SK-N-SH treated with all-trans-retinoic acid at 6 μM for 48 hours (cell line): Measurements from ENCODE around the gene PTH1R.

ENCODE experiments used
- ATAC-seq: fragments of 200-7000 bp; cut with Tn5 transposase; 3 replicates; pipeline ENCODE4 v1.9.1; 2020; ENCODE audit warnings: mild to moderate bottlenecking, moderate library complexity
- ARNTL ChIP-seq: fragments of 450-650 bp; formaldehyde crosslinking; IDR thresholded peaks from 2 replicates; pipeline ENCODE4 v1.5.0; 2020; ENCODE audit warnings: low read depth, mild to moderate bottlenecking, moderate library complexity, borderline replicate concordance
- BACH2 ChIP-seq: fragments of 250-450 bp; sonication (Bioruptor Pico); IDR thresholded peaks from 2 replicates; pipeline ENCODE4 v1.9.0; 2021; ENCODE audit warnings: mild to moderate bottlenecking, borderline replicate concordance
- CSDC2 ChIP-seq: fragments of 250-450 bp; sonication (Bioruptor Pico); IDR thresholded peaks from 2 replicates; pipeline ENCODE4 v1.5.0; 2020; ENCODE audit warnings: mild to moderate bottlenecking, moderate library complexity
- CSRNP3 ChIP-seq: fragments of 250-450 bp; sonication (Bioruptor Pico); IDR thresholded peaks from 2 replicates; pipeline ENCODE4 v1.5.1; 2021; ENCODE audit warnings: mild to moderate bottlenecking, moderate library complexity
- ESRRG ChIP-seq: fragments of 250-450 bp; sonication (Bioruptor Pico); IDR thresholded peaks from 2 replicates; pipeline ENCODE4 v1.6.1; 2021; ENCODE audit warnings: mild to moderate bottlenecking
- GLIS3 ChIP-seq: fragments of 250-450 bp; sonication (Bioruptor Pico); IDR thresholded peaks from 2 replicates; pipeline ENCODE4 v1.5.0; 2020; ENCODE audit warnings: mild to moderate bottlenecking, moderate library complexity
- OSR1 ChIP-seq: fragments of 250-450 bp; sonication (Bioruptor Pico); IDR thresholded peaks from 2 replicates; pipeline ENCODE4 v1.8.0; 2022; ENCODE audit warnings: moderate library complexity, mild to moderate bottlenecking, inconsistent platforms
- PATZ1 ChIP-seq: fragments of 250-450 bp; sonication (Bioruptor Pico); IDR thresholded peaks from 2 replicates; pipeline ENCODE4 v1.8.0; 2020; ENCODE audit warnings: mild to moderate bottlenecking, moderate library complexity, borderline replicate concordance
- POU6F1 ChIP-seq: fragments of 250-450 bp; sonication (Bioruptor Pico); IDR thresholded peaks from 2 replicates; pipeline ENCODE4 v1.8.0; 2021; ENCODE audit warnings: low read depth, mild to moderate bottlenecking, moderate library complexity, borderline replicate concordance
- PPARA ChIP-seq: fragments of 250-450 bp; sonication (Bioruptor Pico); IDR thresholded peaks from 2 replicates; pipeline ENCODE4 v1.5.0; 2020; ENCODE audit warnings: mild to moderate bottlenecking, borderline replicate concordance
- RARB ChIP-seq: fragments of 250-450 bp; sonication (Bioruptor Pico); IDR thresholded peaks from 2 replicates; pipeline ENCODE4 v1.8.0; 2021; ENCODE audit warnings: mild to moderate bottlenecking, moderate library complexity
- TCF4 ChIP-seq: fragments of 250-450 bp; sonication (Bioruptor Pico); IDR thresholded peaks from 2 replicates; pipeline ENCODE4 v1.8.0; 2021; ENCODE audit warnings: mild to moderate bottlenecking, moderate library complexity, borderline replicate concordance
- TOX ChIP-seq: fragments of 250-450 bp; sonication (Bioruptor Pico); IDR thresholded peaks from 2 replicates; pipeline ENCODE4 v1.8.0; 2021; ENCODE audit warnings: mild to moderate bottlenecking, moderate library complexity, borderline replicate concordance
- TSHZ2 ChIP-seq: fragments of 250-450 bp; sonication (Bioruptor Pico); IDR thresholded peaks from 2 replicates; pipeline ENCODE4 v1.5.0; 2020; ENCODE audit warnings: mild to moderate bottlenecking, moderate library complexity
- ZC3H10 ChIP-seq: fragments of 250-450 bp; sonication (Bioruptor Pico); IDR thresholded peaks from 2 replicates; pipeline ENCODE4 v1.5.1; 2021; ENCODE audit warnings: mild to moderate bottlenecking, moderate library complexity
- ZFP3 ChIP-seq: fragments of 250-450 bp; sonication (Bioruptor Pico); IDR thresholded peaks from 2 replicates; pipeline ENCODE4 v1.5.0; 2020; ENCODE audit warnings: mild to moderate bottlenecking, moderate library complexity
- ZFP30 ChIP-seq: fragments of 450-650 bp; formaldehyde crosslinking; IDR thresholded peaks from 2 replicates; pipeline ENCODE4 v1.5.0; 2022; ENCODE audit warnings: mild to moderate bottlenecking, moderate library complexity
- ZNF70 ChIP-seq: fragments of 450-650 bp; formaldehyde crosslinking; IDR thresholded peaks from 2 replicates; pipeline ENCODE4 v1.5.0; 2020; ENCODE audit warnings: mild to moderate bottlenecking, moderate library complexity
- ZNF8 ChIP-seq: fragments of 450-650 bp; formaldehyde crosslinking; IDR thresholded peaks from 2 replicates; pipeline ENCODE4 v1.5.0; 2020; ENCODE audit warnings: mild to moderate bottlenecking, moderate library complexity

The PTH1R gene

GRCh38 chr3:46865031-46865507 is 12.5 kb upstream of the PTH1R start (continued):
- no peak for TF ChIP-seq TSHZ2 (CRISPR knock-in tag)
- TF ChIP-seq, all 23 proteins: peak for 0

- TF ChIP-seq ZFP30 (CRISPR knock-in tag) (no peak), POU6F1 (CRISPR knock-in tag) (no peak), ZNF70 (CRISPR knock-in tag) (no peak), RARB (no peak), TOX (no peak), CSDC2 (no peak), OSR1 (CRISPR knock-in tag) (no peak), BACH2 (CRISPR knock-in tag) (no peak), ESRRG (CRISPR knock-in tag) (no peak), ARNTL (CRISPR knock-in tag) (no peak), ZC3H10 (CRISPR knock-in tag) (no peak), PPARA (no peak), CSRNP3 (CRISPR knock-in tag) (no peak), GLIS3 (no peak)
These were observed 12.0 kb upstream of the PTH1R start for GRCh38 chr3:46865546-46865945.

GRCh38 chr3:46866032-46866595 is 11.4 kb upstream of the PTH1R start:
- TF ChIP-seq PATZ1 (CRISPR knock-in tag) (no peak), ZC3H10 (CRISPR knock-in tag) (no peak), ZFP30 (CRISPR knock-in tag) (no peak), ZNF8 (CRISPR knock-in tag) (no peak), TCF4 (no peak), ZNF70 (CRISPR knock-in tag) (no peak), ESRRG (CRISPR knock-in tag) (no peak), ZFP3 (CRISPR knock-in tag) (no peak), RARB (no peak), ARNTL (CRISPR knock-in tag) (no peak), POU6F1 (CRISPR knock-in tag) (no peak), BACH2 (CRISPR knock-in tag) (no peak)
- 0 out of 3 replicates have a peak, but pooled peaks have one; percentile 5 for ATAC-seq

More at GRCh38 chr3:46865546-46865945, 12.0 kb upstream of the PTH1R start:
- ATAC-seq = no peak
